Measurements from ENCODE around the gene SLC39A11.
A peak's percentile ranks its signal among the peaks of the same experiment; 100 is the strongest.
"Not testable (repeated sequence)": the region's sequence is repeated elsewhere in the genome, so short reads cannot be mapped to it uniquely, and the experiment has no call there.

The SLC39A11 gene

GRCh38 chr17:72940496-72940895 is 152.0 kb downstream of the SLC39A11 start:
- no peak for DNase-seq

GRCh38 chr17:72938482-72938881 is 154.0 kb downstream of the SLC39A11 start:
- DNase-seq = no peak

GRCh38 chr17:72937707-72938106 is 154.8 kb downstream of the SLC39A11 start:
- no peak for DNase-seq

GRCh38 chr17:72937254-72937653 is 155.2 kb downstream of the SLC39A11 start:
- not testable (repeated sequence) for DNase-seq

GRCh38 chr17:72935984-72936383 is 156.5 kb downstream of the SLC39A11 start:
- no peak for DNase-seq

- DNase-seq = no peak
These were observed 157.6 kb downstream of the SLC39A11 start for GRCh38 chr17:72934927-72935326.

GRCh38 chr17:72931635-72932034 is 160.9 kb downstream of the SLC39A11 start:
- DNase-seq = no peak

GRCh38 chr17:72931163-72931562 is 161.3 kb downstream of the SLC39A11 start:
- peak; percentile 16 for DNase-seq

- DNase-seq = no peak
These were observed 162.5 kb downstream of the SLC39A11 start for GRCh38 chr17:72930031-72930430.

- no peak for DNase-seq
These were observed 163.9 kb downstream of the SLC39A11 start for GRCh38 chr17:72928454-72929136.

- DNase-seq = no peak
These were observed 164.7 kb downstream of the SLC39A11 start for GRCh38 chr17:72927760-72928159.

- DNase-seq = no peak
These were observed 165.3 kb downstream of the SLC39A11 start for GRCh38 chr17:72927146-72927545.

- no peak for DNase-seq
These were observed 166.3 kb downstream of the SLC39A11 start for GRCh38 chr17:72926171-72926570.

GRCh38 chr17:72924196-72924595 is 168.3 kb downstream of the SLC39A11 start:
- DNase-seq = no peak

- DNase-seq = peak; percentile 25
These were observed 170.3 kb downstream of the SLC39A11 start for GRCh38 chr17:72922219-72922618.

- DNase-seq = no peak
These were observed 171.0 kb downstream of the SLC39A11 start for GRCh38 chr17:72921347-72922054.

- DNase-seq = no peak
These were observed 172.0 kb downstream of the SLC39A11 start for GRCh38 chr17:72920513-72920912.

GRCh38 chr17:72916991-72917390 is 175.5 kb downstream of the SLC39A11 start:
- DNase-seq = peak; percentile 53

- DNase-seq = no peak
These were observed 176.8 kb downstream of the SLC39A11 start for GRCh38 chr17:72915625-72916081.

- no peak for DNase-seq
These were observed 179.3 kb downstream of the SLC39A11 start for GRCh38 chr17:72913142-72913682.

GRCh38 chr17:72906306-72906705 is 186.2 kb downstream of the SLC39A11 start:
- DNase-seq = no peak

- DNase-seq = no peak
These were observed 189.0 kb downstream of the SLC39A11 start for GRCh38 chr17:72903522-72903921.

GRCh38 chr17:72901657-72902056 is 190.8 kb downstream of the SLC39A11 start:
- DNase-seq = no peak

GRCh38 chr17:72901083-72901482 is 191.4 kb downstream of the SLC39A11 start:
- DNase-seq = no peak
